K562 (cell line): ENCODE data around the gene USP43. TPM values are rescaled to one million over a fixed set of nuclear protein-coding genes. Genes with fewer than 3 reads are reported as not detected.

ENCODE experiments used
- ETV5 ChIP-seq: sonication (generic); formaldehyde crosslinking; IDR thresholded peaks from 2 replicates; pipeline ENCODE4 v1.4.0; 2020; ENCODE audit warnings: low read depth, mild to moderate bottlenecking, missing genetic modification reagents
- GATAD2B ChIP-seq: fragments of 450-650 bp; IDR thresholded peaks from 2 replicates; pipeline ENCODE4 v1.6.1; 2017; ENCODE audit warnings: mild to moderate bottlenecking, borderline replicate concordance
- HBP1 ChIP-seq: fragments of 450-650 bp; formaldehyde crosslinking; IDR thresholded peaks from 2 replicates; pipeline ENCODE4 v1.4.0; 2022; ENCODE audit warnings: missing genetic modification characterization
- HEY1 ChIP-seq: fragments of 250-450 bp; sonication (Bioruptor Pico); IDR thresholded peaks from 2 replicates; pipeline ENCODE4 v1.5.0; 2020; ENCODE audit warnings: mild to moderate bottlenecking, moderate library complexity, borderline replicate concordance
- IFI16 ChIP-seq: fragments of 250-450 bp; sonication (Bioruptor Pico); IDR thresholded peaks from 2 replicates; pipeline ENCODE4 v2.1.2; 2022; ENCODE audit warnings: mild to moderate bottlenecking, inconsistent platforms
- RBM25 ChIP-seq: fragments of 200-400 bp; formaldehyde crosslinking; IDR thresholded peaks from 2 replicates; pipeline ENCODE4 v1.6.1; 2018; ENCODE audit warnings: low read length, low read depth, moderate library complexity; ENCODE audit not compliant: severe bottlenecking
- SNIP1 ChIP-seq: fragments of 450-650 bp; IDR thresholded peaks from 2 replicates; pipeline ENCODE4 v1.7.1; 2017; ENCODE audit warnings: low read depth, mild to moderate bottlenecking
- SUPT5H ChIP-seq: fragments of 450-650 bp; IDR thresholded peaks from 2 replicates; pipeline ENCODE4 v1.6.1; 2016
- TBL1XR1 ChIP-seq, 2 experiments: IDR thresholded peaks; 2 replicates each; pipeline ENCODE4 v1.6.1; 2012; ENCODE audit warnings: improper control_type of control experiment in 2 of 2, low read length in 2 of 2, mild to moderate bottlenecking in 1 of 2
- polyA plus RNA-seq, 8 experiments: library from polyadenylated mRNA; depleted of rRNA in 4 of 8; stranded (reverse) in 5 of 8; unstranded in 3 of 8; fragments of >200 nt; fragmentation: Nextera tagmentation in 2 of 8; fragmentation: Illumina TruSeq in 1 of 8; extraction: Ambion mirVana in 2 of 8; extraction: Trizol in 1 of 8; gene quantifications; 2 replicates each; pipeline versions ENCODE4 v1.2.1 to v1.2.3, GENCODE V29; 2011 to 2014; ENCODE audit warnings: inconsistent platforms in 1 of 8, missing spikeins in 1 of 8
- total RNA-seq, 7 experiments: library from RNA; depleted of rRNA in 6 of 7; stranded (reverse); fragments of >200 nt in 6 of 7; fragmentation: Illumina TruSeq in 2 of 7; extraction: Trizol in 2 of 7; gene quantifications; 2 replicates each; pipeline versions ENCODE4 v1.2.1 to v1.2.3, GENCODE V29; 2011 to 2021; ENCODE audit warnings: low replicate concordance in 1 of 7
- TF ChIP-seq, protein P1 (sequence below): fragments of 250-450 bp; sonication (Bioruptor Pico); IDR thresholded peaks from 2 replicates; pipeline ENCODE4 v1.4.0; 2020; ENCODE audit warnings: mild to moderate bottlenecking

USP43 gene
- total and polyA plus RNA-seq, 9 of the 15 experiments (the other 6 are each of a cell fraction or from before 2014, with no cell fraction given), result 0.01 to 0.18 (median 0.06) TPM; not detected in 1

DNA sequence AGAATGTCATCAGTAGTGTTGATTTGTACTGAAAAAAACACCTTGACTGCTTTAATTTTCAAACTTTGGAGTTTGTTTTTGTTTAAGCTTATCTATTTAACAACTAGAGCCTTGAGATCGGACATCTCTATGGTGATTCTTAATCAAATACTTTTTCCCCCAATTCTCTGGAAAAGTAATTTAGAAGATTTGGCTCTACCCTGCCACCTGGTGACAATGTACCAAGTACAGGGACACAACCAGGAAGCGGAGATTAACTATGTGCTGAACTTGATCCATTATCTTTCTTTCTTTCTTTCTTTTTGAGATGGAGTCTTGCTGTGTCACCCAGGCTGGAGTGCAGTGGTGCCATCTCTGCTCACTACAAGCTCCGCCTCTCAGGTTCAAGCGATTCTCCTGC, 30.8 kb downstream of the USP43 start (continued):
- TF ChIP-seq, protein P1, sequence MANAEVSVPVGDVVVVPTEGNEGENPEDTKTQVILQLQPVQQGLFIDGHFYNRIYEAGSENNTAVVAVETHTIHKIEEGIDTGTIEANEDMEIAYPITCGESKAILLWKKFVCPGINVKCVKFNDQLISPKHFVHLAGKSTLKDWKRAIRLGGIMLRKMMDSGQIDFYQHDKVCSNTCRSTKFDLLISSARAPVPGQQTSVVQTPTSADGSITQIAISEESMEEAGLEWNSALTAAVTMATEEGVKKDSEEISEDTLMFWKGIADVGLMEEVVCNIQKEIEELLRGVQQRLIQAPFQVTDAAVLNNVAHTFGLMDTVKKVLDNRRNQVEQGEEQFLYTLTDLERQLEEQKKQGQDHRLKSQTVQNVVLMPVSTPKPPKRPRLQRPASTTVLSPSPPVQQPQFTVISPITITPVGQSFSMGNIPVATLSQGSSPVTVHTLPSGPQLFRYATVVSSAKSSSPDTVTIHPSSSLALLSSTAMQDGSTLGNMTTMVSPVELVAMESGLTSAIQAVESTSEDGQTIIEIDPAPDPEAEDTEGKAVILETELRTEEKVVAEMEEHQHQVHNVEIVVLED (CRISPR knock-in tag), result no peak
- no peak for TF ChIP-seq HBP1 (CRISPR knock-in tag)
- no peak for TF ChIP-seq SNIP1
- no peak for TF ChIP-seq IFI16
- no peak for TF ChIP-seq RBM25
- TF ChIP-seq HEY1 (CRISPR knock-in tag), result no peak
- no peak for TF ChIP-seq ETV5 (CRISPR knock-in tag)
- no peak for TF ChIP-seq GATAD2B
- no peak for TF ChIP-seq SUPT5H
- TF ChIP-seq TBL1XR1 (IDR thresholded peaks at IDR 0.05; ENCODE audit: low read length in 2 of 2), result no peak
